Renal cortex interstitium (tissue), 11 donors: ENCODE measurements around the gene DHX34. TPM values are rescaled to one million over a fixed set of nuclear protein-coding genes. Genes with fewer than 3 reads are reported as not detected.
"Not testable (repeated sequence)": the region's sequence is repeated elsewhere in the genome, so short reads cannot be mapped to it uniquely, and the experiment has no call there.

Source experiments
- DNase-seq, 11 donors: peaks; one replicate each; pipeline ENCODE4 v3.0.0-alpha.2; 2013; ENCODE audit warnings: low read depth in 9 of 11, low spot score in 4 of 11; ENCODE audit errors: extremely low read depth in 1 of 11
- polyA plus RNA-seq, 3 donors: library from polyadenylated mRNA; unstranded; fragments of 120-200 nt; gene quantifications; one replicate each; pipeline ENCODE4 v1.2.1, GENCODE V29; 2013; ENCODE audit not compliant: insufficient read length in 3 of 3

Gene DHX34
- polyA plus RNA-seq, 3 donors = 10.1 to 18.9 (median 17.8) TPM

DNA sequence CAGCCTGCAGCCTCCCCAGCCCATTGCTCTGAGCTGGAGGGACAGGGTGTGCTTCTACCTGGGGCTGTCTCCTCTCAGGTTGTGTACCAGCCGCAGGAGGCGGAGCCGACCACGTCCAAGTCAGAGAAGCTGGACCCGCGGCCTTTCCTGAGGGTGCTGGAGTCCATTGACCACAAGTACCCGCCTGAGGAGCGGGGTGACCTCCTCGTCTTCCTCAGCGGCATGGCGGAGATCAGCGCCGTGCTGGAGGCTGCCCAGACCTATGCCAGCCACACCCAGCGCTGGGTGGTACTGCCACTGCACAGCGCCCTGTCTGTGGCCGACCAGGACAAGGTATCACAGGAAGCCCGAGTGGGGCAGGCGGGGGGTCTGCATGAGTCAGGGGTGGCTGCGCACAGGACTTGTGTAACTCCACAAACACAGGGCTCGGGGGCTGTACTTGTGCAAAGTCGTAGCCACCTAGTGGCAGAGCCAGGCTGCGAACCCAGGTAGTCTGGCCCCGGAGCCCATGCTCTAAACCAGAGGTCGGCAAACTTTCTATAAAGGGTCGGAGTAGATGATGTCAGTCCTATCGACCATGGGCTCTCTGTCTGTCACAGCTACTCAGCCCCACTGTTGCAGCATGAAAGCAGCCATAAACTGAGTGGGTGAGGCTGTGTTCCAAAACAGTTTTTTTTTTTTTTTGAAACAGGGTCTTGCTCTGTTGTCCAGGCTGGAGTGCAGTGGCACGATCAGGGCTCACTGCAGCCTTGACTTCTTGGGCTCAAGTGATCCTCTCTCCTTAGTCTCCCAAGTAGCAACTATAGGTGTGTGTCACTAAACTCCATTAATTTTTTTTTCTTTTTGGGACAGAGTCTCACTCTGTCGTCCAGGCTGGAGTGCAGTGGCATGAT lies 8.9 kb downstream of the DHX34 start:
- no peak for DNase-seq

DNA sequence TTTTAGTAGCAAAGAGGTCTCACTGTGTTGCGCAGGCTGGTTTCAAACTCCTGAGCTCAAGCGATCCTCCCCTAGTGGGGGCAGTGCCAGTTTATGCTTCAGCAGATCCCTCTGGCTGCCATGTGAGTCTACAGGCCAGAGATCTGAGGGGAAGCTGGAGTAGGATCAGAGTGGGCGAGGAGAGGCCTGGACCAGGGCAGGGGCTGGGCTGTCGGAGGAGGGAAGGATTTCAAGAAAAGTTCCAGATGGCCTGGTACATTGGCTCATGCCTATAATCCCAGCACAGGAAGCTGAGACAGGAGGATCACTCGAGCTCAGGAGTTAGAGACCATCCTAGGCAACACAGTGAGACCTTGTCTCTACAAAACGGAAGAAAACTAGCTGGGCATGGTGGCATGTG lies 9.8 kb downstream of the DHX34 start:
- DNase-seq = no peak

DNA sequence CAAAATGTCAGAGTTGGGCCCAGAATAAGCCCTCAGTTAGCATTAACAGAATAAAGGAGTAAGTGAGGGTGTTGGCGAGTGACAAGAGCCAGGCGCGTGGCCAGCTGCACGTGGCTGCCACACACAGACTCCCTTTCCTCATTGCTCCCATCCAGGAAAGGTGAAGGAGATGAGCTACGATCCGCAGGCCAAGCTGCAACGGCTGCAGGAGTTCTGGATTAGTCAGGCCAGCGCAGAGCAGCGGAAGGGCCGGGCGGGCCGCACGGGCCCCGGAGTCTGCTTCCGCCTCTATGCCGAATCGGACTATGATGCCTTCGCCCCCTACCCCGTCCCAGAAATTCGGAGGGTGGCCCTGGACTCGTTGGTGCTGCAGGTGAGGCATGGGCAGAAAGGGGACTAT lies 13.2 kb downstream of the DHX34 start:
- DNase-seq = no peak

GRCh38 chr19:47363758-47364531 lies 14.8 kb downstream of the DHX34 start:
- no peak for DNase-seq

- not testable (repeated sequence) for DNase-seq
These were observed 16.3 kb downstream of the DHX34 start for GRCh38 chr19:47365455-47365854.

- DNase-seq = no peak
These were observed 21.0 kb downstream of the DHX34 start for GRCh38 chr19:47370045-47370611.

DNA sequence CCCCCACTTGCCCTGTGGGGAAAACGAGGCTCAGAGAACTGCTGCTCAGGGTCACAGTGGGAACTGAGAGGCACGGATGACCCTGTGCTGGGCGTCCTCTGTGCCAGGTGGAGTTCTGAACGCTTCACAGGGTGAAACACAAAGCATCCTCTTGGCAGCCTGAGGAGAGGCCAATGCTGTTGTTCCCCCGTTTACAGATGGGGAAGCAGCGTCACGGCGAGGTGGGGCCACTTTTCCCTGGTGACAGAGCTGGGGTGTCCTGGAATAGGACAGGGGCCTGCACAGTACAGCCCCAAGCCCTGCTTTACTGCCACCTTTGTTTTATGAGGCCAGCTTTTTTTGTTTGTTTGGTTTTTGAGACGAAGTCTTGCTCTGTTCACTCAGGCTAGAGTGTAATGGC lies 22.1 kb downstream of the DHX34 start:
- no peak for DNase-seq

- DNase-seq = no peak
These were observed 23.5 kb downstream of the DHX34 start for GRCh38 chr19:47372603-47373002.

DNA sequence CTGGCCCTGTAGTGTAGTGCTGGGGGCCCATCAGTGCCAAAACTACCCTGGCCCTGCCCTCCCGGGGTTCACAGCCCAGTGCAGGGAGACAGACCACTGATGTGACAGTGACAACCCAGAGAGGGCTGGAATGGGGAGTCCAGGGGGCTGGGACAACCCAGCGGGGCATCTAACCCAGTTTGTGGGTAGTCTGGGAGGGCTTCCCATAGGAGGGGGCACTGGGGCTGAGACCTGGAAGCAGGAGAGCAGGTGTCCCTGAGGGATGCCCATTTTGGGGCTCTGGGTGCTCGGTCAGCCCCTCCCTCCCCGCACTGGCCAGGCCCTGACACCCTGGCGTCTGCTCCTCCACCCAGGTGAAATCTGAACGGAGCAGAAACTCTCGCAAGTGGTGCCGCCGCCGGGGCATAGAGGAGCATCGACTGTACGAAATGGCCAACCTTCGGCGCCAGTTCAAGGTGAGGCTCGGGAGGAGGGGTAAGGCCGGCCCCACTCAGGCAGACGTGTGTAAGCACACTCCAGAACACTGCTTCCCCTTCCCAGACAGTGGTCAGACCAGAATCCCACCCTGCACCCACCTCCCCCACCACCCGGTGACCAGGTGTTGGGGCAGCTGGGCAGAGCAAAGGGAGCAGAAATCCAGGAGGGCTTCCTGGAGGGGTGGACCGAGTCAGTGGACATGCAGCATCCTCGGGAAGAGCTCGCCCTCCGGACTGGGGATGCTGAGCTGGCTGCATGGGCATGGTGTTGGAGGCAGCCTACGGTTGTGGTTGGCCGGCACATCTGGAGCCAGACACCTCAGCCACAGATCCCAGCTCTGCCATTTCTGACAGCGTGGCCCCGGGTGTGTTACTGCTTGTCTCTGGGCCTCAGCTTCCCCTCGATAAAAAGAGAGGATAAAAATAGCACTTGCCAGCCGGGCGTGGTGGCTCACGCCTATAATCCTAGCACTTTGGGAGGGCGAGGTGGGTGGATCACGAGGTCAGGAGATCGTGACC lies 24.4 kb downstream of the DHX34 start:
- DNase-seq = no peak

DNA sequence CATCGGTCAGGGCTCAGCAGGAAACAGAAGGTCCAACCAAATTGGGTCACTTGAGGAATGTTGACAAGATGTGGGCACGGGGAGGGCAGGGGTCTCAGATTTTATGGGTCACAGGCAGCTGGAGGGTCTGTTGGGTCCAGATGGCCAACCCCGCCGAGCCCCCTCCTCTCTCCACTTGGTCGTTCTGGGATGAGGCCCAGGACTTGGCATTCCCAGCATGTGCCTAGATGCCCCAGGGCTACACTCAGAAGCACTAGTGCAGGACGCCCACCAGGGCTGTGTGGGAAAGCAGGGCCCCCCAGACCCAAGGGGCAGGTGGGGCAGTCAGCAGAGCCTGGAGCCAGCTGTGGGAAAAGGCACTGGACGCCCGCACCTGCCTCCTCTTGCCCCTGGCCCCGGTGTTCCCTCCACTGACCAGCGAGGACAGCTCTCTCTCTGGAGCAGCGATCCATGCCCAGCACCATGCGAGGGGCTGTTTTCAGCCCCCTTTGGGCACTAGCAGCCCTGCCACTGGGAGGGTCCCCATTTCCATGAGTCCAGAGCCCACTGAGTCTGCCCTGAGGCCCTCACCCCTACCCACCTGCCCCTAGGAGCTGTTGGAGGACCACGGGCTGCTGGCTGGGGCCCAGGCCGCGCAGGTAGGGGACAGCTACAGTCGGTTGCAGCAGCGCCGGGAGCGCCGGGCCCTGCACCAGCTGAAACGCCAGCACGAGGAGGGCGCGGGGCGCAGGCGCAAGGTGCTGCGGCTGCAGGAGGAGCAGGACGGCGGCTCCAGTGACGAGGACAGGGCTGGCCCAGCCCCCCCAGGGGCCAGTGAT lies 26.0 kb downstream of the DHX34 start:
- DNase-seq = no peak

GRCh38 chr19:47375694-47376588 lies 26.8 kb downstream of the DHX34 start:
- DNase-seq = no peak

- no peak for DNase-seq
These were observed 27.6 kb downstream of the DHX34 start for GRCh38 chr19:47376589-47377144.

- no peak for DNase-seq
These were observed 28.1 kb downstream of the DHX34 start for GRCh38 chr19:47377208-47377701.

DNA sequence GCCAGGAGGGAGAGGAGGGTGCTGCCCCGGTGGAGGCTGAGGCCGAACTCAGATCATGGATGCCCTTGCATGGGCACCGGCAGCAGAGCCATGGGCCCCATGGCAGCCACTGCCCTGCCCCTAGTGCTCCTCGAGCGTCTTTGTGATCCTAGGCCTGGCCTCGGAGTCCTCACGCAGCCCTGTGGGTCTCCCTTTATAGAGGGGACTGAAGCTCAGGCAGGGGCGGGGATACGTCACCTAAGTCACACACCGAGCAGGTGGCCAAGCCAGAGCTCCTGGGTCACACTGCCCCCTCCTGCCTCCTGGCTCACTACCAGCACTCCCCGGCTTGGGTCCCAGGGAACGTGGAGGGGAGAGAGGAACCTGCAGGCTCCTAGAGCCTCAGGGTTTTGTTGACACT lies 28.7 kb downstream of the DHX34 start:
- no peak for DNase-seq

DNA sequence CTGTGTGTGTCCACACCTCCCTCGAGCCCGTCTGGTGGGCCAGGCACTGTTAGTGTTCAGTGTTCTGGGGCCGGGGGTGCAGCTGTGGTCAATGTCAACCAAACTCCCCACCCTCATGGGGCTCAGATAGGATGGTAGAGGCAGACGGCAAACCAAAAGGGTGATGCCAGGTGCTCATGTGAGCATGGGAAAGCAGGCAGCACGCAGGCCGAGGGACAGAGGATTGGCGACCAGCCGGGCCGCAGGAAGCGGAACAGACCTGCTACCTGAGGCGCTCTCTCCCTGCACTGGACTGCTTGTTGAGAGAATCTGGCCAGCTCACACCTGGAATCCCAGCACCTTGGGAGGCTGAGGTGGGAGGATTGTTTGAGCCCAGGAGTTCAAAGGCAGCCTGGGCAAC lies 29.1 kb downstream of the DHX34 start:
- no peak for DNase-seq

DNA sequence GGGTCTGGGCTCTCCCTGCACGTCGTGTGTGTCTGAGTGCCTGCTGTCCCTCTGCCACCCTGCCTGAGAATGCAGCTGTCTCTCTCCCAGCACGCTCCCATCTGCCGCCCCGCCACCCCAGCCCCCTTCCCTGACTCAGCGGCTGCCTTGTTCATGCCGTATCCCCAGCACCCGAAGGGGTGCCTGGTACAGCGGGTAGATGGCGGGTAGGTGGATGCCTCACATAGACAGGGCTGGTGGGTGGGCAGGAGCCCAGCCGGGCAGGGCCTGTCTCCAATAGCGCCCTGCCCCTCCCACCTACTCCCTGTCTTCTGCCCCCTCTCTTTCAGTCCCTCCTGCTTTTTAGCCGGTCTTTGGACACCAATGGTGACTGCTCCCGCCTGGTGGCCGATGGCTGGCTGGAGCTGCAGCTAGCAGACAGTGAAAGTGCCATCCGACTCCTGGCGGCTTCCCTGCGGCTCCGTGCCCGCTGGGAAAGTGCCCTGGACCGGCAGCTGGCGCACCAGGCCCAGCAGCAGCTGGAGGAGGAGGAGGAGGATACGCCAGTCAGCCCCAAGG lies 30.3 kb downstream of the DHX34 start:
- DNase-seq = no peak
